SK-N-SH (cell line): ENCODE data around the gene BAHCC1. TPM values are rescaled to one million over a fixed set of nuclear protein-coding genes. Genes with fewer than 3 reads are reported as not detected.
A peak's percentile ranks its signal among the peaks of the same experiment; 100 is the strongest.

Experiments
- CTCF ChIA-PET: fragments of 300-600, 350-600 bp; formaldehyde crosslinking; extraction: SDS; loops from one replicate; lab custom pipeline; 2021; lab: Yijun Ruan, JAX
- POLR2A ChIA-PET: fragments of 350-600 bp; sonication (Branson Sonifier 250); formaldehyde crosslinking; extraction: SDS; loops from one replicate; lab custom pipeline; 2020; ENCODE audit warnings: antibody characterized with exemption, inconsistent platforms; lab: Yijun Ruan, JAX
- DNase-seq: peaks from one replicate; pipeline ENCODE4 v3.0.0; 2012
- H2AFZ ChIP-seq: fragments of 200-600 bp; sonication (generic); 2 replicates; pipeline ENCODE4 v1.8.1; 2016; ENCODE audit warnings: antibody characterized with exemption, mild to moderate bottlenecking, low read depth
- H3F3A ChIP-seq: fragments of 200-600 bp; sonication (generic); replicated peaks from 2 replicates; pipeline ENCODE3; 2016; ENCODE audit warnings: antibody characterized with exemption, mild to moderate bottlenecking; ENCODE audit not compliant: insufficient read depth
- H3K27ac ChIP-seq, 2 experiments: fragments of 200-500 bp in 1 of 2; fragments of 200-600 bp in 1 of 2; sonication (Bioruptor generic) in 1 of 2; sonication (generic), shearing (Covaris generic) in 1 of 2; 2 replicates each; pipeline versions ENCODE4 v1.5.1 to v1.6.1; 2014 to 2016; ENCODE audit warnings: low read depth in 2 of 2, inconsistent platforms in 1 of 2, low read length in 1 of 2, mild to moderate bottlenecking in 1 of 2, mixed read lengths in 1 of 2
- H3K27me3 ChIP-seq: fragments of 200-600 bp; sonication (generic), shearing (Covaris generic); 2 replicates; pipeline ENCODE4 v1.6.1; 2016; ENCODE audit warnings: mixed run types; ENCODE audit not compliant: insufficient read depth
- H3K36me3 ChIP-seq, 2 experiments: fragments of 200-500 bp in 1 of 2; fragments of 200-600 bp in 1 of 2; sonication (Bioruptor generic) in 1 of 2; sonication (generic) in 1 of 2; replicated peaks in 1 of 2; 2 replicates each; pipeline versions ENCODE3 to v1.5.1; 2014 to 2016; ENCODE audit warnings: low read length in 1 of 2, mild to moderate bottlenecking in 1 of 2; ENCODE audit not compliant: insufficient read depth in 2 of 2, control insufficient read depth in 1 of 2
- H3K4me1 ChIP-seq, 2 experiments: fragments of 200-500 bp in 1 of 2; fragments of 200-600 bp in 1 of 2; sonication (Bioruptor generic) in 1 of 2; sonication (generic), shearing (Covaris generic) in 1 of 2; 2 replicates each; pipeline versions ENCODE4 v1.5.1 to v1.6.1; 2014 to 2016; ENCODE audit warnings: low read depth in 1 of 2, low read length in 1 of 2, mixed run types in 1 of 2; ENCODE audit not compliant: insufficient read depth in 2 of 2, control insufficient read depth in 1 of 2
- H3K4me2 ChIP-seq: fragments of 200-600 bp; sonication (generic), shearing (Covaris generic); 2 replicates; pipeline ENCODE4 v1.6.1; 2017; ENCODE audit warnings: mixed run types
- H3K4me3 ChIP-seq, 2 experiments: fragments of 200-500 bp in 1 of 2; fragments of 200-600 bp in 1 of 2; sonication (Bioruptor generic) in 1 of 2; sonication (generic), shearing (Covaris generic) in 1 of 2; 2 replicates each; pipeline versions ENCODE4 v1.5.1 to v1.8.1; 2014 to 2016; ENCODE audit warnings: low read depth in 2 of 2, inconsistent platforms in 1 of 2, low read length in 1 of 2, mild to moderate bottlenecking in 1 of 2, mixed read lengths in 1 of 2, moderate library complexity in 1 of 2
- H3K79me2 ChIP-seq: fragments of 200-600 bp; sonication (generic); 2 replicates; pipeline ENCODE4 v1.8.1; 2017; ENCODE audit warnings: mild to moderate bottlenecking; ENCODE audit not compliant: insufficient read depth
- H3K9ac ChIP-seq: fragments of 200-600 bp; sonication (generic); 2 replicates; pipeline ENCODE4 v1.6.1; 2017; ENCODE audit warnings: mixed run types
- H3K9me2 ChIP-seq: fragments of 200-600 bp; sonication (generic); 2 replicates; pipeline ENCODE4 v1.6.1; 2017; ENCODE audit warnings: mixed run types
- H3K9me3 ChIP-seq: fragments of 200-600 bp; sonication (generic); 2 replicates; pipeline ENCODE4 v1.6.1; 2017; ENCODE audit warnings: mixed run types, mild to moderate bottlenecking, moderate library complexity
- H4K20me1 ChIP-seq: fragments of 200-600 bp; sonication (generic); 2 replicates; pipeline ENCODE4 v1.6.1; 2017; ENCODE audit warnings: mild to moderate bottlenecking, mixed run types; ENCODE audit not compliant: insufficient read depth
- CHD2 ChIP-seq: fragments of 150-350 bp; IDR thresholded peaks from 2 replicates; pipeline ENCODE4 v1.6.1; 2018; ENCODE audit warnings: low read length; ENCODE audit not compliant: partially characterized antibody
- CTCF ChIP-seq: fragments of 200-600 bp; sonication (generic); IDR thresholded peaks from 2 replicates; pipeline ENCODE4 v1.6.1; 2017; ENCODE audit warnings: antibody characterized with exemption, mild to moderate bottlenecking, moderate library complexity
- EZH2phosphoT487 ChIP-seq: fragments of 200-600 bp; sonication (generic); IDR thresholded peaks from 2 replicates; pipeline ENCODE4 v1.6.1; 2017; ENCODE audit warnings: low read depth, mixed run types, mild to moderate bottlenecking, antibody characterized with exemption, moderate library complexity, borderline replicate concordance
- FOSL2 ChIP-seq: IDR thresholded peaks from 2 replicates; pipeline ENCODE4 v1.4.0; 2012; ENCODE audit warnings: low read depth, mild to moderate bottlenecking, moderate library complexity, borderline replicate concordance
- FOXJ3 ChIP-seq: sonication (generic); formaldehyde crosslinking; IDR thresholded peaks from 2 replicates; pipeline ENCODE4 v1.5.1; 2020; ENCODE audit warnings: mild to moderate bottlenecking, missing genetic modification reagents
- GABPA ChIP-seq: IDR thresholded peaks from 2 replicates; pipeline ENCODE4 v1.4.0; 2012; ENCODE audit warnings: low read depth, mild to moderate bottlenecking
- GATA2 ChIP-seq: sonication (generic); formaldehyde crosslinking; IDR thresholded peaks from 2 replicates; pipeline ENCODE4 v1.5.0; 2020; ENCODE audit warnings: mild to moderate bottlenecking, missing genetic modification reagents
- IRF3 ChIP-seq: fragments of 150-350 bp; IDR thresholded peaks from 2 replicates; pipeline ENCODE4 v1.6.1; 2016; ENCODE audit warnings: mild to moderate bottlenecking, low read depth, low read length
- MEF2A ChIP-seq: IDR thresholded peaks from 2 replicates; pipeline ENCODE4 v1.4.0; 2012; ENCODE audit warnings: low read depth, borderline replicate concordance
- NFIC ChIP-seq: IDR thresholded peaks from 2 replicates; pipeline ENCODE4 v1.4.0; 2012; ENCODE audit warnings: borderline replicate concordance
- RAD21 ChIP-seq: IDR thresholded peaks from 2 replicates; pipeline ENCODE4 v1.6.1; 2012; ENCODE audit warnings: mild to moderate bottlenecking, low read length
- RXRA ChIP-seq: IDR thresholded peaks from 2 replicates; pipeline ENCODE4 v1.4.0; 2012; ENCODE audit warnings: low read depth, mild to moderate bottlenecking, borderline replicate concordance
- SIN3A ChIP-seq: IDR thresholded peaks from 2 replicates; pipeline ENCODE4 v1.6.1; 2012; ENCODE audit warnings: low read depth, mild to moderate bottlenecking, low read length, moderate library complexity, borderline replicate concordance
- TAF1 ChIP-seq: IDR thresholded peaks from 2 replicates; pipeline ENCODE4 v1.6.1; 2012; ENCODE audit warnings: low read depth, mild to moderate bottlenecking, low read length, moderate library complexity, borderline replicate concordance
- TCF12 ChIP-seq: IDR thresholded peaks from 2 replicates; pipeline ENCODE4 v1.4.0; 2012
- WGBS: methylation state at CpG from one replicate; pipeline ENCODE4 v1.1.6; 2017; ENCODE audit warnings: low lambda C conversion rate; 5-methylcytosine and 5-hydroxymethylcytosine counted together
- polyA plus RNA-seq, 3 experiments: library from polyadenylated mRNA; depleted of rRNA; stranded (reverse); fragments of >200 nt; gene quantifications; 2 replicates each; pipeline ENCODE4 v1.2.3, GENCODE V29; 2012
- TF ChIP-seq, protein P1 (sequence below): IDR thresholded peaks from 2 replicates; pipeline ENCODE4 v1.4.0; 2012; ENCODE audit warnings: low read depth, borderline replicate concordance

The BAHCC1 gene
- polyA plus RNA-seq, 1 of the 3 experiments (the other 2 are of a cell fraction): 6.4 TPM

DNA sequence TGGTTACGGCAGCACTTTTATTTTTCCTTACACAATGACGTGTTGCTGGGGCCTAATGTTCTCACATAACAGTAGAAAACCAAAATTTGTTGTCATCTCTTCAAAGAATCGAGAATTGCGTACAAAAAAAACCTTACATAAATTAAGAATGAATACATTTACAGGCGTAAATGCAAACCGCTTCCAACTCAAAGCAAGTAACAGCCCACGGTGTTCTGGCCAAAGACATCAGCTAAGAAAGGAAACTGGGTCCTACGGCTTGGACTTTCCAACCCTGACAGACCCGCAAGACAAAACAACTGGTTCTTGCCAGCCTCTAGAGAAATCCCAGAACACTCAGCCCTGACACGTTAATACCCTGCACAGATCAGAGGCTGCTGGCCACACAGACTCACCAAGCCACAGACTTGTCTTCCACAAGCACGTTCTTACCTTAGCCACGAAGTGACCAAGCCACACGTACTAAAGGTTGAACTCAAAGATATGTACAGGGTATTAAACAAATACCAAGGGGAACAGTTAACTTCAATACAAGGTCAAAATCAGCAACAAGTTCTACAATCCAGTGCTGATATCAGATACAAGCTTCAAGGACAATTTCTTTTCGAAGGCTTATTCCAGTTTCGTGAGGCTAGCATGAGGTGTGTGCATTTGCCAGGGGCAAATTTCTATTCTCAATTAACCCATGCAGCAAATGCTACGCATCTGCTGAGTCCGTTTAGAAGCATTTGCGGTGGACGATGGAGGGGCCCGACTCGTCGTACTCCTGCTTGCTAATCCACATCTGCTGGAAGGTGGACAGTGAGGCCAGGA lies 114.9 kb downstream of the BAHCC1 start (continued):
- TF ChIP-seq, protein P1, sequence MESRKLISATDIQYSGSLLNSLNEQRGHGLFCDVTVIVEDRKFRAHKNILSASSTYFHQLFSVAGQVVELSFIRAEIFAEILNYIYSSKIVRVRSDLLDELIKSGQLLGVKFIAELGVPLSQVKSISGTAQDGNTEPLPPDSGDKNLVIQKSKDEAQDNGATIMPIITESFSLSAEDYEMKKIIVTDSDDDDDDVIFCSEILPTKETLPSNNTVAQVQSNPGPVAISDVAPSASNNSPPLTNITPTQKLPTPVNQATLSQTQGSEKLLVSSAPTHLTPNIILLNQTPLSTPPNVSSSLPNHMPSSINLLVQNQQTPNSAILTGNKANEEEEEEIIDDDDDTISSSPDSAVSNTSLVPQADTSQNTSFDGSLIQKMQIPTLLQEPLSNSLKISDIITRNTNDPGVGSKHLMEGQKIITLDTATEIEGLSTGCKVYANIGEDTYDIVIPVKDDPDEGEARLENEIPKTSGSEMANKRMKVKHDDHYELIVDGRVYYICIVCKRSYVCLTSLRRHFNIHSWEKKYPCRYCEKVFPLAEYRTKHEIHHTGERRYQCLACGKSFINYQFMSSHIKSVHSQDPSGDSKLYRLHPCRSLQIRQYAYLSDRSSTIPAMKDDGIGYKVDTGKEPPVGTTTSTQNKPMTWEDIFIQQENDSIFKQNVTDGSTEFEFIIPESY: no peak
- no peak for TF ChIP-seq IRF3
- TF ChIP-seq FOSL2: no peak
- TF ChIP-seq EZH2phosphoT487: no peak
- no peak for TF ChIP-seq CTCF
- TF ChIP-seq GABPA: no peak

DNA sequence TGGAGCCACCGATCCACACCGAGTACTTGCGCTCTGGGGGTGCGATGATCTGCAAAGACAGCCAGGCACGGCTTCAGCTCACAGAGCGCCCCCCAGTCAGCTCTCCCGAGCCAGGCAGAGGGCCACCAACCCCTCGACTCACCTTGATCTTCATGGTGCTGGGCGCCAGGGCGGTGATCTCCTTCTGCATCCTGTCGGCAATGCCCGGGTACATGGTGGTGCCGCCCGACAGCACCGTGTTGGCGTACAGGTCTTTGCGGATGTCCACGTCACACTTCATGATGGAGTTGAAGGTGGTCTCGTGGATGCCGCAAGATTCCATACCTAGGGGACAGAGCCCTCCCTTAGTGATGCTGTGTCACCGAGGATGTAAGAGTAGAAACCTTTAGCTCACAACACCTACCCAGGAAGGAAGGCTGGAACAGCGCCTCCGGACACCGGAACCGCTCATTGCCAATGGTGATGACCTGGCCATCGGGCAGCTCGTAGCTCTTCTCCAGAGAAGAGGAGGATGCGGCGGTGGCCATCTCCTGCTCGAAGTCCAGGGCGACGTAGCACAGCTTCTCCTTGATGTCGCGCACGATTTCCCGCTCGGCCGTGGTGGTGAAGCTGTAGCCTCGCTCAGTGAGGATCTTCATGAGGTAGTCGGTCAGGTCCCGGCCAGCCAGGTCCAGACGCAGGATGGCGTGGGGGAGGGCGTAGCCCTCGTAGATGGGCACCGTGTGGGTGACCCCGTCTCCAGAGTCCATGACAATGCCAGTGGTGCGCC lies 115.7 kb downstream of the BAHCC1 start:
- H3K4me2 ChIP-seq: peak overlapping the region; percentile 93
- no peak for DNase-seq
- H3K9me3 ChIP-seq: no peaks in the 10 kb centered on the region
- H3K79me2 ChIP-seq: peaks cover 72% of the 10 kb centered on the region
- peaks cover 32 to 42% of the 10 kb centered on the region in 2 experiments for H3K36me3 ChIP-seq
- no peak overlapping the region for H2AFZ ChIP-seq
- H3K27ac ChIP-seq: peak overlapping the region; percentile 67 to 88; a peak in 3 of 4 replicates
- POLR2A ChIA-PET: interaction anchor here (0.6 to 2.2 kb wide), 5 partner anchors 16 to 164 kb away, joined by 3 to 12 read pairs (median 4); partner anchors contain the start of gene FAAP100
- peaks cover 64% of the 10 kb centered on the region for H4K20me1 ChIP-seq
- peak overlapping the region; percentile 81 for H3K9ac ChIP-seq
- no peaks in the 10 kb centered on the region for H3K9me2 ChIP-seq
- peak overlapping the region; percentile 70 to 91 for H3K4me3 ChIP-seq
- no peaks in the 10 kb centered on the region for H3K27me3 ChIP-seq
- H3K4me1 ChIP-seq: peaks cover 2 to 45% of the 10 kb centered on the region in 2 experiments; a peak in 2 of 4 replicates
- CTCF ChIA-PET: interaction anchor here (0.6 to 4.2 kb wide), 11 partner anchors 14 to 368 kb away, joined by 3 to 20 read pairs (median 4); no protein-coding TSS in a partner anchor
- peaks cover 86% of the 10 kb centered on the region for H3F3A ChIP-seq
- WGBS: under 1% methylated on average over 34 of the region's 48 CpGs
- TF ChIP-seq MEF2A (no peak), CHD2 (no peak), TAF1 (peak; percentile 38), RXRA (no peak), NFIC (no peak), RAD21 (no peak), SIN3A (peak; percentile 65; the same call in 1 of the 2 replicates), GATA2 (CRISPR knock-in tag) (no peak), TCF12 (no peak), CTCF (no peak; the same call in 1 of the 2 replicates), FOXJ3 (no peak)
- TF ChIP-seq, protein P1: no peak
